GM18868 (cell line): ENCODE data around the gene CHD1.
"Not testable (repeated sequence)": the region's sequence is repeated elsewhere in the genome, so short reads cannot be mapped to it uniquely, and the experiment has no call there.

Experiments
- ATAC-seq: cut with Tn5 transposase; IDR thresholded peaks from one replicate; pipeline ENCODE4 v1.9.1; 2021; ENCODE audit warnings: mild to moderate bottlenecking, moderate library complexity; ENCODE audit not compliant: unreplicated experiment

Gene CHD1

GRCh38 chr5:98928873-98929709 lies at the start of gene CHD1:
Gene CHD1 (minus strand): TSS chr5:98929007. CDS start chr5:98926386, 2,621 bp downstream.
- peak; percentile 69 for ATAC-seq

- ATAC-seq = no peak
These were observed 49.7 kb upstream of the CHD1 start for GRCh38 chr5:98978528-98978927.

- ATAC-seq = no peak
These were observed 48.9 kb upstream of the CHD1 start for GRCh38 chr5:98977723-98978122.

GRCh38 chr5:98975682-98976407 lies 47.0 kb upstream of the CHD1 start:
- peak; percentile 88 for ATAC-seq

- ATAC-seq = no peak
These were observed 46.4 kb upstream of the CHD1 start for GRCh38 chr5:98975223-98975622.

GRCh38 chr5:98969400-98969799 lies 40.6 kb upstream of the CHD1 start:
- ATAC-seq = no peak

GRCh38 chr5:98968056-98968564 lies 39.3 kb upstream of the CHD1 start:
- ATAC-seq = no peak

GRCh38 chr5:98965226-98965625 lies 36.4 kb upstream of the CHD1 start:
- no peak for ATAC-seq

GRCh38 chr5:98964621-98965020 lies 35.8 kb upstream of the CHD1 start:
- no peak for ATAC-seq

GRCh38 chr5:98963019-98963418 lies 34.2 kb upstream of the CHD1 start:
- no peak for ATAC-seq

- ATAC-seq = no peak
These were observed 33.8 kb upstream of the CHD1 start for GRCh38 chr5:98962587-98962986.

- no peak for ATAC-seq
These were observed 33.0 kb upstream of the CHD1 start for GRCh38 chr5:98961665-98962344.

- no peak for ATAC-seq
These were observed 28.5 kb upstream of the CHD1 start for GRCh38 chr5:98957307-98957706.

- ATAC-seq = not testable (repeated sequence)
These were observed 27.1 kb upstream of the CHD1 start for GRCh38 chr5:98955888-98956287.

GRCh38 chr5:98955471-98955870 lies 26.7 kb upstream of the CHD1 start:
- not testable (repeated sequence) for ATAC-seq

GRCh38 chr5:98954392-98955028 lies 25.7 kb upstream of the CHD1 start:
- ATAC-seq = no peak

GRCh38 chr5:98942847-98943246 lies 14.0 kb upstream of the CHD1 start:
- ATAC-seq = no peak

- no peak for ATAC-seq
These were observed 12.5 kb upstream of the CHD1 start for GRCh38 chr5:98941131-98941883.

- no peak for ATAC-seq
These were observed 11.8 kb upstream of the CHD1 start for GRCh38 chr5:98940581-98940980.

- ATAC-seq = no peak
These were observed 9.7 kb upstream of the CHD1 start for GRCh38 chr5:98938464-98938863.
